Kidney epithelial cell (primary cell): ENCODE data around the gene E2F3. TPM values are rescaled to one million over a fixed set of nuclear protein-coding genes. Genes with fewer than 3 reads are reported as not detected.

ENCODE experiments used
- DNase-seq: peaks from one replicate; pipeline ENCODE4 v3.0.0-alpha.2; 2010; ENCODE audit warnings: low read depth
- H3K27me3 ChIP-seq: 2 replicates; pipeline ENCODE4 v1.6.0; 2011; ENCODE audit warnings: low read length; ENCODE audit not compliant: control insufficient read depth, insufficient read depth
- H3K36me3 ChIP-seq: 2 replicates; pipeline ENCODE4 v1.5.1; 2011; ENCODE audit warnings: low read length; ENCODE audit not compliant: control insufficient read depth, insufficient read depth
- H3K4me3 ChIP-seq: 2 replicates; pipeline ENCODE4 v1.5.1; 2011; ENCODE audit warnings: low read depth, mild to moderate bottlenecking, control low read depth, low read length
- total RNA-seq: library from RNA; depleted of rRNA; stranded (reverse); fragments of >200 nt; gene quantifications from 2 replicates; pipeline ENCODE4 v1.2.3, GENCODE V29; 2015
- TF ChIP-seq, protein P1 (sequence below): IDR thresholded peaks from 2 replicates; pipeline ENCODE4 v1.5.1; 2011; ENCODE audit warnings: mild to moderate bottlenecking, moderate library complexity, low read length, control low read depth, inconsistent platforms; ENCODE audit not compliant: insufficient read depth, poor library complexity, severe bottlenecking

E2F3 gene
- total RNA-seq, 1 donor from 2014 or later: 16.6 TPM

DNA sequence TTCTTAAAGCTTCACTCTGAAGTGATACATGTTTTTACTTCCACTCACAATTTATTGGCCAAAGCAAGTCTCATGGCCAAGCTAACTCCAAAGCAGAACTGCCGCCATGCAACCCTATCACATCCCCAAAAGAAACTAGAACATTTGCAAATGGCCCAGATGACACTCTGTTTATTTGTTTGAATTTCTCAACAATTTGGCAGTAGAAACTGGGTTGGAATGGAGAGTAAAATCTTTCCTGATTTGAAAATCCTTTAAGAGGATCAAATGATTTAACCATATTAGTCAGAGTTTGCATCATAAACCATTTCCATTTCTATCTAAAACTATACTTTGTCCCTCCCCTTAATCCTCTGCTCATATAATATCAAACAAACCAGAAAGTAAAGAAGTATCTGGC is 39.1 kb upstream of the E2F3 start:
- no peak for DNase-seq

DNA sequence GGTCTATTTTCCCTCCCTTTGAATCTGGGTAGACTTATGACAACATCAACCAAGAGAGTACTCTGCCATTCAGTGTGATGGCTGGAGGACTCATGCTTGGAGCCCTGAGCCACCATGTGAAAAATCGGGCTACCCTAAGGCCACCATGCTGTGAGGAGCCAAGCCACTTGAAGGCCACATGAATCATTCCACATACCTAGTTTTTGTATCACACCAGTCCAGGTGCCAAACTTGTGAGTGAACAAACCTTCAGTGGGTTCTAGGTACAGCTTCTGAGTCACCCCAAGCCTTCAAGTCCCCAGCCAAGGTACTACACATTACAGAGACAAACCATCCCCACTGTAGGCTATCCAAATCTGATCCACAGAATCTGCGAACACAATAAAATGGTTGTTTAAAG is 37.4 kb upstream of the E2F3 start:
- no peak for DNase-seq
- no peaks in the 10 kb centered on the region for H3K27me3 ChIP-seq
- TF ChIP-seq, protein P1, sequence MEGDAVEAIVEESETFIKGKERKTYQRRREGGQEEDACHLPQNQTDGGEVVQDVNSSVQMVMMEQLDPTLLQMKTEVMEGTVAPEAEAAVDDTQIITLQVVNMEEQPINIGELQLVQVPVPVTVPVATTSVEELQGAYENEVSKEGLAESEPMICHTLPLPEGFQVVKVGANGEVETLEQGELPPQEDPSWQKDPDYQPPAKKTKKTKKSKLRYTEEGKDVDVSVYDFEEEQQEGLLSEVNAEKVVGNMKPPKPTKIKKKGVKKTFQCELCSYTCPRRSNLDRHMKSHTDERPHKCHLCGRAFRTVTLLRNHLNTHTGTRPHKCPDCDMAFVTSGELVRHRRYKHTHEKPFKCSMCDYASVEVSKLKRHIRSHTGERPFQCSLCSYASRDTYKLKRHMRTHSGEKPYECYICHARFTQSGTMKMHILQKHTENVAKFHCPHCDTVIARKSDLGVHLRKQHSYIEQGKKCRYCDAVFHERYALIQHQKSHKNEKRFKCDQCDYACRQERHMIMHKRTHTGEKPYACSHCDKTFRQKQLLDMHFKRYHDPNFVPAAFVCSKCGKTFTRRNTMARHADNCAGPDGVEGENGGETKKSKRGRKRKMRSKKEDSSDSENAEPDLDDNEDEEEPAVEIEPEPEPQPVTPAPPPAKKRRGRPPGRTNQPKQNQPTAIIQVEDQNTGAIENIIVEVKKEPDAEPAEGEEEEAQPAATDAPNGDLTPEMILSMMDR: no peak
- H3K4me3 ChIP-seq: no peak overlapping the region
- H3K36me3 ChIP-seq: no peaks in the 10 kb centered on the region

More for the DNA sequence above, 39.1 kb upstream of the E2F3 start:
- no peaks in the 10 kb centered on the region for H3K36me3 ChIP-seq
- H3K4me3 ChIP-seq: no peak overlapping the region
- no peaks in the 10 kb centered on the region for H3K27me3 ChIP-seq
- TF ChIP-seq, protein P1: no peak

DNA sequence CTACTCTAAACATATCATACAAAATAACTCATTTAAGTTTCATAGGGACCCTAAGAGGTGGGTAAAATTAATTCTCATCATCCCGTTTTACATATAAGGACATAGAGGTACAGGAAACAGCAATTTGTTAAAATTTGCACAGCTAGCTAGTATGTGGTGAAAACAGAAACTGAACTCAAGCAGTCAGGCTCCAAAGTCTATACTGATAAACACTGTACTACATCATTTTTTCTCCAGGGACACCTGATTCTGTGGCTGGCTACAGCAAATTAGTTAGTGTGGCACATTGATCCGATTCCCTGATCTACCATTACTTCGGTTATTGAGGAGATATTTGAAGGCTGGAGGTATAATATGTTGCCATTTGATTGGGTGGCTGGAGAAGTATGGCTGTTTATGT is 36.2 kb upstream of the E2F3 start:
- DNase-seq: no peak
- H3K27me3 ChIP-seq: no peaks in the 10 kb centered on the region
- no peaks in the 10 kb centered on the region for H3K36me3 ChIP-seq
- TF ChIP-seq, protein P1: no peak
- no peak overlapping the region for H3K4me3 ChIP-seq

DNA sequence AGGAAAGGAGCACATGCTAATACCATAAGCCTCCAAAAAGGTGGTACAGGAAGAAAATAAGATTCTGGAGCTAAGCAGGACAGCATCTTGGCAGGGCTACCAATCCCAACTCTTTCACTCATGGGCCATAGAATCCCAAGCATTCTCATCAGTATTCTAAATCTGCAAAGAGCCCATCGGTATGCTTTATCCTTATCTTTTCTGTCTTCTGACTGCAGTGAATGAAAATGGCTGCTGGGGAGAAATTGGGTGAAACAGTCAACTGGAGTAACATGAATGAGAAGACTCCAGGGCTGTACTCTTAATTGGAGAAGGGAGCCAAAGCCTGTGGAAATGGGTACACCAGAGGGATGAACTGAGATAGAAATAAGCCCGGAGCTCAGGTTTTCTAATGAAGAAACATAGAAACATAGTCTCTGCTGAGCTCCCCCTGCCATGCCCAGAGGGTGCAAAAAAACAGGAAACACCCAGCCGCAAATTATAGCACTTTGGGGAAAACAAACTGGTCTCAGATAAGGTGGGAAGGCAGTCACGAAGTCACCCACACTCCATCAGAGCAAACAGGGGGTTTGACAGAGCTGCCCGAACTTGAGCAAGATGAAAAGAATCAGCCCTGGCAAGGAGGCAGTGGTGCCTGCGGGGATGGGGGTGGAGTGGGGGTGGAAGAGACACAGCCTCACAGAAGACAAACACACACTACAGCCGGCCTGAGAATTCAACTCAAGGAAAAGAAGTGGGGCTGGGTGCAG is 35.4 kb upstream of the E2F3 start:
- H3K36me3 ChIP-seq: no peaks in the 10 kb centered on the region
- DNase-seq: no peak
- H3K27me3 ChIP-seq: no peaks in the 10 kb centered on the region
- TF ChIP-seq, protein P1: no peak
- no peak overlapping the region for H3K4me3 ChIP-seq

DNA sequence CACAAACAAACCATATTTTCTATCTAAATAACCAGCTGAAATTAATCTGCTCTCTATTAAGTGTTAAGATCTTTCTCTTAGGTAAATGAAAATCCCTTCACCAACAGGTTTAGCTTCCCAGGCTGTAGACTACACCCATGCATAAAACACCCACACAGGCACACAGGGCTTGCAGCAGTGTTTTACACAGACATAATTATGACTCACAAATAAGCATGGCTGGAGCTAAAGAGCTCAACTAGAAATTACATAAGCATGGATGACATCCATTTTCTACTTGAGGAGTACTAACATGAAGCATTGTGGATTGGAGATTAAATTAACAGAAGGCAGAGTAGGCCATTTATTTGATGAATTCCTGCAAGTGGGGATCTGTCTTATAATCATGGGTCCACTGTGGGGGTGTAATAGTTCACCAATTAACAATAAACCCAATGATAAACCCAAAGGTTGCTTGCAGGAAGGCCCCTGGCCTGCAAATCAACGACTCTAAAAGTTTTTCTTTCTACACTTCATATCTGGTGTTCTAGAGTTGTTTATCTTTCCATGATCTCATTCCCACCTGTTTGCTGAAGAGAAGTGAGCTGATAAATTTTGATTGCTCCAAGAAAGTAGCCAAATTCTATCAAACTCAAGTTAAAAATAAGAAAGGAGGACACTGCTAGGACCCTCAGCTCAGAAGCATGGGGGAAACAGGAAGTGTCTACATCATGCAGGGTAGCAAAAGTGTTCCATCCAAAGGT is 33.8 kb upstream of the E2F3 start:
- DNase-seq: no peak
- no peak overlapping the region for H3K4me3 ChIP-seq
- H3K36me3 ChIP-seq: no peaks in the 10 kb centered on the region
- TF ChIP-seq, protein P1: no peak
- H3K27me3 ChIP-seq: no peaks in the 10 kb centered on the region
